Fibroblast of mammary gland (primary cell): ENCODE measurements around the gene CDH4.

ENCODE experiments used
- DNase-seq: peaks from one replicate; pipeline ENCODE4 v3.0.0-alpha.2; 2010; ENCODE audit warnings: low read depth
- H3K4me3 ChIP-seq: 2 replicates; pipeline ENCODE4 v1.5.1; 2011; ENCODE audit warnings: low read depth, mild to moderate bottlenecking, low read length, moderate library complexity; ENCODE audit not compliant: control insufficient read depth
- CTCF ChIP-seq: conservative IDR thresholded peaks from 2 replicates; pipeline ENCODE4 v1.5.1; 2011; ENCODE audit warnings: low read depth, low read length, inconsistent platforms; ENCODE audit not compliant: control insufficient read depth, insufficient read depth

Gene CDH4

GRCh38 chr20:61953037-61954021 is 701.3 kb downstream of the CDH4 start:
- no peak for DNase-seq
- H3K4me3 ChIP-seq: no peak overlapping the region
- TF ChIP-seq CTCF: no peak

GRCh38 chr20:61954276-61955021 is 702.4 kb downstream of the CDH4 start:
- DNase-seq: no peak
- TF ChIP-seq CTCF: no peak
- H3K4me3 ChIP-seq: no peak overlapping the region

- no peak for TF ChIP-seq CTCF
- no peak for DNase-seq
- no peak overlapping the region for H3K4me3 ChIP-seq
These were observed 703.8 kb downstream of the CDH4 start for GRCh38 chr20:61955668-61956395.

- DNase-seq: peak; percentile 12
- no peak overlapping the region for H3K4me3 ChIP-seq
- TF ChIP-seq CTCF: no peak
These were observed 704.6 kb downstream of the CDH4 start for GRCh38 chr20:61956396-61957342.

GRCh38 chr20:61957961-61958715 is 706.1 kb downstream of the CDH4 start:
- DNase-seq: no peak
- TF ChIP-seq CTCF: no peak
- H3K4me3 ChIP-seq: no peak overlapping the region
